ENCODE measurements around the gene POLR3K.

POLR3K gene

GRCh38 chr16:65745-66144 is 12.3 kb upstream of the POLR3K start:
- peak; percentile 89 for DNase-seq (ENCODE audit: extremely low spot score)
- ChIA-PET CTCF (interaction anchor here (0.6 to 32.8 kb wide), 32 partner anchors 9 to 358 kb away, joined by 3 to 701 read pairs (median 4); partner anchors contain the start of genes POLR3K and SNRNP25), POLR2A (interaction anchor here (1.1 kb wide), 1 partner anchor 19 kb away, joined by 3 read pairs; no protein-coding TSS in a partner anchor)
- TF ChIP-seq, protein P1, sequence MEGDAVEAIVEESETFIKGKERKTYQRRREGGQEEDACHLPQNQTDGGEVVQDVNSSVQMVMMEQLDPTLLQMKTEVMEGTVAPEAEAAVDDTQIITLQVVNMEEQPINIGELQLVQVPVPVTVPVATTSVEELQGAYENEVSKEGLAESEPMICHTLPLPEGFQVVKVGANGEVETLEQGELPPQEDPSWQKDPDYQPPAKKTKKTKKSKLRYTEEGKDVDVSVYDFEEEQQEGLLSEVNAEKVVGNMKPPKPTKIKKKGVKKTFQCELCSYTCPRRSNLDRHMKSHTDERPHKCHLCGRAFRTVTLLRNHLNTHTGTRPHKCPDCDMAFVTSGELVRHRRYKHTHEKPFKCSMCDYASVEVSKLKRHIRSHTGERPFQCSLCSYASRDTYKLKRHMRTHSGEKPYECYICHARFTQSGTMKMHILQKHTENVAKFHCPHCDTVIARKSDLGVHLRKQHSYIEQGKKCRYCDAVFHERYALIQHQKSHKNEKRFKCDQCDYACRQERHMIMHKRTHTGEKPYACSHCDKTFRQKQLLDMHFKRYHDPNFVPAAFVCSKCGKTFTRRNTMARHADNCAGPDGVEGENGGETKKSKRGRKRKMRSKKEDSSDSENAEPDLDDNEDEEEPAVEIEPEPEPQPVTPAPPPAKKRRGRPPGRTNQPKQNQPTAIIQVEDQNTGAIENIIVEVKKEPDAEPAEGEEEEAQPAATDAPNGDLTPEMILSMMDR (IDR thresholded peaks at IDR 0.05; ENCODE audit: control extremely low read depth, extremely low read depth, low read depth, missing control alignments) = peak; percentile 97

- DNase-seq (ENCODE audit: extremely low spot score) = no peak
- ChIA-PET CTCF (interaction anchor here (0.9 to 32.8 kb wide), 24 partner anchors 8 to 297 kb away, joined by 3 to 701 read pairs (median 4); partner anchors contain the start of genes POLR3K, RHBDF1 and SNRNP25), POLR2A (no interaction called here)
- TF ChIP-seq, protein P1 (IDR thresholded peaks at IDR 0.05; ENCODE audit: control extremely low read depth, extremely low read depth, low read depth, missing control alignments) = no peak
Observed at GRCh38 chr16:64914-65255, 11.5 kb upstream of the POLR3K start.

GRCh38 chr16:63998-64913 is 10.8 kb upstream of the POLR3K start:
- ChIA-PET POLR2A (no interaction called here), CTCF (interaction anchor here (1.1 to 32.8 kb wide), 20 partner anchors 8 to 298 kb away, joined by 3 to 701 read pairs (median 8); partner anchors contain the start of genes POLR3K, RHBDF1 and SNRNP25)
- DNase-seq (ENCODE audit: extremely low spot score) = no peak
- TF ChIP-seq, protein P1 (IDR thresholded peaks at IDR 0.05; ENCODE audit: control extremely low read depth, extremely low read depth, low read depth, missing control alignments) = no peak

DNA sequence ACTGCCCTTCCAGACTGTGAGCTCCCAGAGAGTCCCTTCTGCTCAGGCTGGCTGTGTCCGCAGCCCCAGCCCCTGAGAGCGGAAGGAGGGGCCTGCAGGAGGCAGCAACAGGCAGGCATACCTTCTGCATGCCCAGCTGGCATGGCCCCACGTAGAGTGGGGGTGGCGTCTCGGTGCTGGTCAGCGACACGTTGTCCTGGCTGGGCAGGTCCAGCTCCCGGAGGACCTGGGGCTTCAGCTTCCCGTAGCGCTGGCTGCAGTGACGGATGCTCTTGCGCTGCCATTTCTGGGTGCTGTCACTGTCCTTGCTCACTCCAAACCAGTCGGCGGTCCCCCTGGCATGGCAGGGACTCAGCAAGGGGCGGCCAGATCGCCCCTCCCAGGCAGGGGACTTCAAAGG is 10.1 kb upstream of the POLR3K start:
- no peak for DNase-seq (ENCODE audit: extremely low spot score)
- TF ChIP-seq, protein P1 (IDR thresholded peaks at IDR 0.05; ENCODE audit: control extremely low read depth, extremely low read depth, low read depth, missing control alignments) = no peak
- CTCF ChIA-PET = interaction anchor here (1.4 to 32.8 kb wide), 10 partner anchors 9 to 299 kb away, joined by 3 to 701 read pairs (median 14); partner anchors contain the start of genes POLR3K, RHBDF1 and SNRNP25
- POLR2A ChIA-PET = no interaction called here

GRCh38 chr16:62968-63391 is 9.6 kb upstream of the POLR3K start:
- ChIA-PET POLR2A (no interaction called here), CTCF (interaction anchor here (1.4 to 32.8 kb wide), 6 partner anchors 9 to 299 kb away, joined by 3 to 701 read pairs (median 30); partner anchors contain the start of genes POLR3K and SNRNP25)
- TF ChIP-seq, protein P1 (IDR thresholded peaks at IDR 0.05; ENCODE audit: control extremely low read depth, extremely low read depth, low read depth, missing control alignments) = no peak
- no peak for DNase-seq (ENCODE audit: extremely low spot score)

DNA sequence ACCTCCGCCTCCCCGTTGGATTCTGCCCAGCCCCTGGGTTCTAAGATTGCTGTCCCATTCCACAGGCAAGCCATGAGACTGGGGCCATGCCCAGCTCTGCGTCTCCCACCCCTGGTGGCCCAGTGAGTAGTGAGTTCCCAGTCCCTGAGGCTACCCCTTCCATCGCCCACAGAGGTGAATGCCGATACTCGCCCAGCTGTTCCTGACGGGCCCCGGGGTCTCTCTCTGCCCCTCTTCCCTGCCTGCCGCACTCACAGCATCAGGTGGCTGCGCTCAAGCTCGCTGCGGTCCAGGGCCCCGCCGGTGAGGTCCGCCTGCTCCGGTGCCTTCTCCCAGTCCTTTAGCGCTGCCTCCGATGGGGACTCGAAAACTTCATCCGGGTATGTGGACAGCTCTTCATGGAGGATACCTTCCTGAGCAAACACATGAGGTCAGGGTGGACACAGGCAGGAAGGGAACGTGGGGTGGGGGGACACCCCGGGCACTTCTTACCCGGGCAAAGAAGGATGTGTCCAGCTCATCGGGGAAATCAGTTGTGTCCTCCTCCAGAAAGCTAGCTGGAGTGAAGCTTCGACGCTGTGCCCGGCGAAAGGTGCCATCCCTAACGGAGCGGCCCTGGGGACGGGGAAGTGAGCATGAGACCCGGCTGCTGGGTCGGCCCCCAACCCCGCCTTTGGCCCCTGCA is 9.0 kb upstream of the POLR3K start:
- CTCF ChIA-PET = interaction anchor here (2.1 to 32.8 kb wide), 4 partner anchors 13 to 300 kb away, joined by 7 to 701 read pairs (median 48); no protein-coding TSS in a partner anchor
- TF ChIP-seq, protein P1 (IDR thresholded peaks at IDR 0.05; ENCODE audit: control extremely low read depth, extremely low read depth, low read depth, missing control alignments) = no peak
- POLR2A ChIA-PET = no interaction called here
- DNase-seq (ENCODE audit: extremely low spot score) = no peak

Measured in GM10248 (cell line).